Measurements from ENCODE around the gene UGDH.

- TF ChIP-seq, protein P1, sequence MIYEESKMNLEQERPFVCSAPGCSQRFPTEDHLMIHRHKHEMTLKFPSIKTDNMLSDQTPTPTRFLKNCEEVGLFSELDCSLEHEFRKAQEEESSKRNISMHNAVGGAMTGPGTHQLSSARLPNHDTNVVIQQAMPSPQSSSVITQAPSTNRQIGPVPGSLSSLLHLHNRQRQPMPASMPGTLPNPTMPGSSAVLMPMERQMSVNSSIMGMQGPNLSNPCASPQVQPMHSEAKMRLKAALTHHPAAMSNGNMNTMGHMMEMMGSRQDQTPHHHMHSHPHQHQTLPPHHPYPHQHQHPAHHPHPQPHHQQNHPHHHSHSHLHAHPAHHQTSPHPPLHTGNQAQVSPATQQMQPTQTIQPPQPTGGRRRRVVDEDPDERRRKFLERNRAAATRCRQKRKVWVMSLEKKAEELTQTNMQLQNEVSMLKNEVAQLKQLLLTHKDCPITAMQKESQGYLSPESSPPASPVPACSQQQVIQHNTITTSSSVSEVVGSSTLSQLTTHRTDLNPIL (CRISPR knock-in tag; IDR thresholded peaks at IDR 0.05): no peak
- TF ChIP-seq, protein P2, sequence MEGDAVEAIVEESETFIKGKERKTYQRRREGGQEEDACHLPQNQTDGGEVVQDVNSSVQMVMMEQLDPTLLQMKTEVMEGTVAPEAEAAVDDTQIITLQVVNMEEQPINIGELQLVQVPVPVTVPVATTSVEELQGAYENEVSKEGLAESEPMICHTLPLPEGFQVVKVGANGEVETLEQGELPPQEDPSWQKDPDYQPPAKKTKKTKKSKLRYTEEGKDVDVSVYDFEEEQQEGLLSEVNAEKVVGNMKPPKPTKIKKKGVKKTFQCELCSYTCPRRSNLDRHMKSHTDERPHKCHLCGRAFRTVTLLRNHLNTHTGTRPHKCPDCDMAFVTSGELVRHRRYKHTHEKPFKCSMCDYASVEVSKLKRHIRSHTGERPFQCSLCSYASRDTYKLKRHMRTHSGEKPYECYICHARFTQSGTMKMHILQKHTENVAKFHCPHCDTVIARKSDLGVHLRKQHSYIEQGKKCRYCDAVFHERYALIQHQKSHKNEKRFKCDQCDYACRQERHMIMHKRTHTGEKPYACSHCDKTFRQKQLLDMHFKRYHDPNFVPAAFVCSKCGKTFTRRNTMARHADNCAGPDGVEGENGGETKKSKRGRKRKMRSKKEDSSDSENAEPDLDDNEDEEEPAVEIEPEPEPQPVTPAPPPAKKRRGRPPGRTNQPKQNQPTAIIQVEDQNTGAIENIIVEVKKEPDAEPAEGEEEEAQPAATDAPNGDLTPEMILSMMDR (IDR thresholded peaks at IDR 0.05 in 2 of 3, conservative IDR thresholded peaks at IDR 0.05 in 1 of 3; ENCODE audit: insufficient read depth in 2 of 3, low read depth in 1 of 3, low read length in 3 of 3): no peak
These were observed 40.9 kb downstream of the UGDH start for GRCh38 chr4:39486221-39486804.
